IMR-90 (cell line): ENCODE data around the gene MFN2. TPM values are rescaled to one million over a fixed set of nuclear protein-coding genes. Genes with fewer than 3 reads are reported as not detected.

Source experiments
- ATAC-seq: fragments of 200-7000 bp; cut with Tn5 transposase; 2 replicates; pipeline ENCODE4 v1.9.1; 2020; ENCODE audit warnings: low read depth, mild to moderate bottlenecking, moderate library complexity
- BruUV-seq: library from RNA; stranded (reverse); fragments of 400-500 nt; replicated peaks from 2 replicates; lab custom pipeline; 2021; lab: Mats Ljungman, UMichigan
- CTCF ChIA-PET: fragments of 300-600 bp; formaldehyde crosslinking; extraction: SDS; loops from one replicate; lab custom pipeline; 2021; ENCODE audit warnings: antibody characterized with exemption; lab: Yijun Ruan, JAX
- POLR2A ChIA-PET: fragments of 300-600 bp; sonication (Branson Sonifier 250); formaldehyde crosslinking; loops from one replicate; lab custom pipeline; 2022; ENCODE audit warnings: antibody characterized with exemption; ENCODE audit not compliant: unreplicated experiment; lab: Charles Lee
- DNase-seq: peaks from one replicate; pipeline ENCODE4 v3.0.0; 2013
- H2AFZ ChIP-seq: replicated peaks from 2 replicates; pipeline ENCODE3; 2013; ENCODE audit warnings: low read length, mild to moderate bottlenecking; ENCODE audit not compliant: poor library complexity
- H2AK5ac ChIP-seq: 2 replicates; pipeline ENCODE4 v1.6.1; 2013; ENCODE audit warnings: low read depth, low read length, inconsistent platforms
- H2AK9ac ChIP-seq: replicated peaks from 2 replicates; pipeline ENCODE3; 2013; ENCODE audit warnings: mild to moderate bottlenecking, low read depth, low read length, moderate library complexity; ENCODE audit not compliant: poor library complexity
- H2BK120ac ChIP-seq: 2 replicates; pipeline ENCODE4 v1.6.1; 2013; ENCODE audit warnings: low read depth, low read length, inconsistent platforms
- H2BK15ac ChIP-seq: 3 replicates; pipeline ENCODE4 v1.6.1; 2013; ENCODE audit warnings: low read depth, low read length, inconsistent platforms
- H2BK20ac ChIP-seq: 2 replicates; pipeline ENCODE4 v1.6.1; 2013; ENCODE audit warnings: low read depth, mild to moderate bottlenecking, inconsistent platforms, low read length, moderate library complexity
- H2BK5ac ChIP-seq: 2 replicates; pipeline ENCODE4 v1.6.1; 2013; ENCODE audit warnings: mild to moderate bottlenecking, low read depth, low read length, inconsistent platforms; ENCODE audit not compliant: poor library complexity, severe bottlenecking
- H3K14ac ChIP-seq: replicated peaks from 2 replicates; pipeline ENCODE4 v1.6.1; 2013; ENCODE audit warnings: low read depth, low read length, inconsistent platforms
- H3K18ac ChIP-seq: 2 replicates; pipeline ENCODE4 v1.6.1; 2013; ENCODE audit warnings: low read depth, low read length, control low read depth
- H3K23ac ChIP-seq: 2 replicates; pipeline ENCODE4 v1.6.1; 2013; ENCODE audit warnings: low read depth, low read length, inconsistent platforms
- H3K27ac ChIP-seq: 2 replicates; pipeline ENCODE4 v1.5.1; 2013; ENCODE audit warnings: mild to moderate bottlenecking, control low read depth, low read length; ENCODE audit not compliant: insufficient read depth
- H3K27me3 ChIP-seq: 2 replicates; pipeline ENCODE4 v1.6.1; 2013; ENCODE audit warnings: low read length; ENCODE audit not compliant: control insufficient read depth, insufficient read depth
- H3K36me3 ChIP-seq: 2 replicates; pipeline ENCODE4 v1.6.1; 2013; ENCODE audit warnings: low read length, mixed read lengths; ENCODE audit not compliant: control insufficient read depth, insufficient read depth
- H3K4ac ChIP-seq: 2 replicates; pipeline ENCODE4 v1.6.1; 2013; ENCODE audit warnings: low read depth, low read length, inconsistent platforms
- H3K4me1 ChIP-seq: 2 replicates; pipeline ENCODE4 v1.6.1; 2013; ENCODE audit warnings: low read length, mixed read lengths; ENCODE audit not compliant: control insufficient read depth, insufficient read depth
- H3K4me2 ChIP-seq: 2 replicates; pipeline ENCODE4 v1.6.1; 2013; ENCODE audit warnings: low read depth, mild to moderate bottlenecking, control low read depth, low read length, moderate library complexity
- H3K4me3 ChIP-seq: 2 replicates; pipeline ENCODE4 v1.5.1; 2013; ENCODE audit warnings: low read depth, mild to moderate bottlenecking, control low read depth, low read length, moderate library complexity; ENCODE audit not compliant: insufficient read depth
- H3K56ac ChIP-seq: 2 replicates; pipeline ENCODE4 v1.6.1; 2013; ENCODE audit warnings: low read length, inconsistent platforms; ENCODE audit not compliant: insufficient read depth; ENCODE audit errors: extremely low read depth
- H3K79me1 ChIP-seq, 2 experiments: 2 replicates each; pipeline ENCODE4 v1.6.1; 2013; ENCODE audit warnings: low read length in 2 of 2, inconsistent platforms in 1 of 2, low read depth in 1 of 2
- H3K9ac ChIP-seq: 2 replicates; pipeline ENCODE4 v1.6.1; 2013; ENCODE audit warnings: low read depth, low read length, control low read depth
- H3K9me1 ChIP-seq: 2 replicates; pipeline ENCODE4 v1.6.1; 2013; ENCODE audit warnings: low read length, inconsistent platforms; ENCODE audit not compliant: insufficient read depth
- H3K9me3 ChIP-seq: 2 replicates; pipeline ENCODE4 v1.6.1; 2013; ENCODE audit warnings: low read length; ENCODE audit not compliant: control insufficient read depth, insufficient read depth
- H4K20me1 ChIP-seq: 2 replicates; pipeline ENCODE4 v1.6.1; 2013; ENCODE audit warnings: low read length, inconsistent platforms; ENCODE audit not compliant: insufficient read depth
- H4K5ac ChIP-seq: 2 replicates; pipeline ENCODE4 v1.6.1; 2013; ENCODE audit warnings: mild to moderate bottlenecking, low read depth, low read length, control low read depth
- H4K8ac ChIP-seq, 2 experiments: 2 replicates each; pipeline ENCODE4 v1.6.1; 2013; ENCODE audit warnings: low read depth in 2 of 2, low read length in 2 of 2, control low read depth in 1 of 2, inconsistent platforms in 1 of 2
- H4K91ac ChIP-seq: 2 replicates; pipeline ENCODE4 v1.6.1; 2013; ENCODE audit warnings: low read depth, low read length, inconsistent platforms; ENCODE audit not compliant: insufficient read depth
- BHLHE40 ChIP-seq: fragments of 150-350 bp; IDR thresholded peaks from 2 replicates; pipeline ENCODE4 v1.6.1; 2016; ENCODE audit warnings: mild to moderate bottlenecking, low read depth, low read length
- CEBPB ChIP-seq: IDR thresholded peaks from 2 replicates; pipeline ENCODE4 v1.6.1; 2012; ENCODE audit warnings: low read depth, low read length, improper control_type of control experiment
- CHD1 ChIP-seq: IDR thresholded peaks from 2 replicates; pipeline ENCODE4 v1.6.1; 2012; ENCODE audit warnings: low read depth, low read length, improper control_type of control experiment
- FOS ChIP-seq: fragments of 150-350 bp; IDR thresholded peaks from 2 replicates; pipeline ENCODE4 v1.6.1; 2016; ENCODE audit warnings: low read depth, low read length
- MAFK ChIP-seq: IDR thresholded peaks from 2 replicates; pipeline ENCODE4 v1.6.1; 2012; ENCODE audit warnings: low read depth, low read length, improper control_type of control experiment
- MAZ ChIP-seq: IDR thresholded peaks from 2 replicates; pipeline ENCODE4 v1.6.1; 2012; ENCODE audit warnings: low read depth, mild to moderate bottlenecking, low read length, improper control_type of control experiment, moderate library complexity, borderline replicate concordance
- MXI1 ChIP-seq: IDR thresholded peaks from 2 replicates; pipeline ENCODE4 v1.6.1; 2012; ENCODE audit warnings: low read depth, mild to moderate bottlenecking, low read length, moderate library complexity, borderline replicate concordance
- NFE2L2 ChIP-seq: fragments of 150-350 bp; IDR thresholded peaks from 2 replicates; pipeline ENCODE4 v1.6.1; 2016; ENCODE audit warnings: low read depth, mild to moderate bottlenecking, low read length
- POLR2A ChIP-seq: IDR thresholded peaks from 2 replicates; pipeline ENCODE4 v1.6.1; 2012; ENCODE audit warnings: mild to moderate bottlenecking, low read depth, low read length
- RAD21 ChIP-seq: IDR thresholded peaks from 2 replicates; pipeline ENCODE4 v1.6.1; 2012; ENCODE audit warnings: low read length, improper control_type of control experiment
- RCOR1 ChIP-seq: IDR thresholded peaks from 2 replicates; pipeline ENCODE4 v1.6.1; 2012; ENCODE audit warnings: mild to moderate bottlenecking, low read length, improper control_type of control experiment; ENCODE audit not compliant: insufficient replicate concordance
- RFX5 ChIP-seq: IDR thresholded peaks from 2 replicates; pipeline ENCODE4 v1.8.0; 2012; ENCODE audit warnings: low read depth, mild to moderate bottlenecking, low read length, moderate library complexity
- SMC3 ChIP-seq: fragments of 150-350 bp; IDR thresholded peaks from 2 replicates; pipeline ENCODE4 v1.6.1; 2016; ENCODE audit warnings: low read depth, mild to moderate bottlenecking, antibody characterized with exemption, low read length, moderate library complexity
- USF2 ChIP-seq: fragments of 150-350 bp; IDR thresholded peaks from 2 replicates; pipeline ENCODE4 v1.6.1; 2017; ENCODE audit warnings: mild to moderate bottlenecking, antibody characterized with exemption, low read length, low read depth
- WGBS, 2 experiments: methylation state at CpG; one replicate each; pipeline versions ENCODE4 v1.1.5 to v1.1.7; 2013; ENCODE audit warnings: missing lambda C conversion rate in 2 of 2; ENCODE audit not compliant: insufficient read length in 1 of 2; ENCODE audit errors: extremely low coverage in 2 of 2; 5-methylcytosine and 5-hydroxymethylcytosine counted together
- dilution Hi-C: fragments of 300-500 bp; cut with HindIII; formaldehyde crosslinking; loops from one replicate; pipeline ENCODE4 v1.14.3; 2018; ENCODE audit warnings: low sequenced_read_pairs; ENCODE audit not compliant: unreplicated experiment
- in situ Hi-C: fragments of 300-500 bp; cut with MboI; formaldehyde crosslinking; loops from 3 replicates; pipeline ENCODE4 v1.14.3; 2019; ENCODE audit warnings: low sequenced_read_pairs, inconsistent platforms, mixed read lengths
- intact Hi-C: fragments of 100-400 bp; cut with micrococcal nuclease; formaldehyde crosslinking; loops from 2 replicates; pipeline ENCODE4 v1.10.0; 2022
- polyA plus RNA-seq, 3 experiments: library from polyadenylated mRNA; depleted of rRNA; stranded (reverse); fragments of >200 nt; gene quantifications; 2 replicates each; pipeline ENCODE4 v1.2.3, GENCODE V29; 2012; ENCODE audit warnings: low replicate concordance in 1 of 3
- total RNA-seq: library from RNA; depleted of rRNA; stranded (reverse); fragments of >200 nt; gene quantifications from 2 replicates; pipeline ENCODE4 v1.2.3, GENCODE V29; 2012
- TF ChIP-seq, protein P1 (sequence below): conservative IDR thresholded peaks from 2 replicates; pipeline ENCODE4 v1.5.1; 2012; ENCODE audit warnings: mild to moderate bottlenecking, low read depth, low read length, improper control_type of control experiment
- TF ChIP-seq, protein P2 (sequence below): fragments of 150-350 bp; IDR thresholded peaks from 2 replicates; pipeline ENCODE4 v1.6.1; 2016; ENCODE audit warnings: low read depth, mild to moderate bottlenecking, low read length, moderate library complexity, borderline replicate concordance

The MFN2 gene
- total and polyA plus RNA-seq, 2 of the 4 experiments (the other 2 are of a cell fraction), result 52.8 to 84.2 TPM

- no peak for DNase-seq
- in situ Hi-C loops (no loop called here), intact Hi-C loops (no loop called here), dilution Hi-C loops (no loop called here)
- no peak overlapping the region for H3K56ac ChIP-seq
- no TSS peak for BruUV-seq
- POLR2A ChIA-PET, result no interaction called here
- H4K91ac ChIP-seq, result no peak overlapping the region
- H4K20me1 ChIP-seq, result 0 out of 2 replicates have a peak, but pooled peaks cover 3% of the 10 kb centered on the region
- no peak overlapping the region for H2AK5ac ChIP-seq
- no peak overlapping the region for H3K14ac ChIP-seq
- H2BK15ac ChIP-seq, result no peak overlapping the region
- H2AFZ ChIP-seq, result no peak overlapping the region
- no CpG with 5 or more reads among the region's 2 CpGs for whole genome bisulfite sequencing, 2 experiments
- H3K4me2 ChIP-seq, result no peak overlapping the region
- H3K79me1 ChIP-seq, result no peaks in the 10 kb centered on the region
- H2AK9ac ChIP-seq, result no peak overlapping the region
- no peak for ATAC-seq
- no peak overlapping the region for H2BK120ac ChIP-seq
- H4K5ac ChIP-seq, result no peak overlapping the region
- H3K4me3 ChIP-seq, result no peak overlapping the region
- CTCF ChIA-PET, result no interaction called here
- no peaks in the 10 kb centered on the region for H3K36me3 ChIP-seq
- no peak overlapping the region for H3K18ac ChIP-seq
- peaks cover 4% of the 10 kb centered on the region for H3K4me1 ChIP-seq
- TF ChIP-seq RCOR1, result no peak
- TF ChIP-seq MXI1, result no peak
- no peak for TF ChIP-seq POLR2A
- TF ChIP-seq BHLHE40, result no peak
- TF ChIP-seq RAD21, result no peak
- TF ChIP-seq USF2, result no peak
- no peak for TF ChIP-seq MAZ
- no peak for TF ChIP-seq NFE2L2
- TF ChIP-seq SMC3, result no peak
- no peak for TF ChIP-seq CEBPB
- TF ChIP-seq RFX5, result no peak
- no peak for TF ChIP-seq CHD1
- TF ChIP-seq, protein P1, sequence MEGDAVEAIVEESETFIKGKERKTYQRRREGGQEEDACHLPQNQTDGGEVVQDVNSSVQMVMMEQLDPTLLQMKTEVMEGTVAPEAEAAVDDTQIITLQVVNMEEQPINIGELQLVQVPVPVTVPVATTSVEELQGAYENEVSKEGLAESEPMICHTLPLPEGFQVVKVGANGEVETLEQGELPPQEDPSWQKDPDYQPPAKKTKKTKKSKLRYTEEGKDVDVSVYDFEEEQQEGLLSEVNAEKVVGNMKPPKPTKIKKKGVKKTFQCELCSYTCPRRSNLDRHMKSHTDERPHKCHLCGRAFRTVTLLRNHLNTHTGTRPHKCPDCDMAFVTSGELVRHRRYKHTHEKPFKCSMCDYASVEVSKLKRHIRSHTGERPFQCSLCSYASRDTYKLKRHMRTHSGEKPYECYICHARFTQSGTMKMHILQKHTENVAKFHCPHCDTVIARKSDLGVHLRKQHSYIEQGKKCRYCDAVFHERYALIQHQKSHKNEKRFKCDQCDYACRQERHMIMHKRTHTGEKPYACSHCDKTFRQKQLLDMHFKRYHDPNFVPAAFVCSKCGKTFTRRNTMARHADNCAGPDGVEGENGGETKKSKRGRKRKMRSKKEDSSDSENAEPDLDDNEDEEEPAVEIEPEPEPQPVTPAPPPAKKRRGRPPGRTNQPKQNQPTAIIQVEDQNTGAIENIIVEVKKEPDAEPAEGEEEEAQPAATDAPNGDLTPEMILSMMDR, result no peak
- TF ChIP-seq FOS, result no peak
- TF ChIP-seq MAFK, result no peak
- TF ChIP-seq, protein P2, sequence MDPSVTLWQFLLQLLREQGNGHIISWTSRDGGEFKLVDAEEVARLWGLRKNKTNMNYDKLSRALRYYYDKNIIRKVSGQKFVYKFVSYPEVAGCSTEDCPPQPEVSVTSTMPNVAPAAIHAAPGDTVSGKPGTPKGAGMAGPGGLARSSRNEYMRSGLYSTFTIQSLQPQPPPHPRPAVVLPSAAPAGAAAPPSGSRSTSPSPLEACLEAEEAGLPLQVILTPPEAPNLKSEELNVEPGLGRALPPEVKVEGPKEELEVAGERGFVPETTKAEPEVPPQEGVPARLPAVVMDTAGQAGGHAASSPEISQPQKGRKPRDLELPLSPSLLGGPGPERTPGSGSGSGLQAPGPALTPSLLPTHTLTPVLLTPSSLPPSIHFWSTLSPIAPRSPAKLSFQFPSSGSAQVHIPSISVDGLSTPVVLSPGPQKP, result no peak
- no peak overlapping the region for H2BK5ac ChIP-seq
- no peak overlapping the region for H3K9ac ChIP-seq
- H3K9me1 ChIP-seq, result no peaks in the 10 kb centered on the region
- no peak overlapping the region for H3K4ac ChIP-seq
- no peak overlapping the region for H3K23ac ChIP-seq
- no peak overlapping the region for H2BK20ac ChIP-seq
- H3K27me3 ChIP-seq, result peaks cover 13% of the 10 kb centered on the region; the same call in 1 of the 2 replicates
- no peak overlapping the region for H3K27ac ChIP-seq
- no peaks in the 10 kb centered on the region for H3K9me3 ChIP-seq
- H4K8ac ChIP-seq, result no peak overlapping the region
Measured at GRCh38 chr1:12039164-12039525, 58.9 kb downstream of the MFN2 start.
